H1 (cell line): ENCODE measurements around the gene CTDP1. TPM values are rescaled to one million over a fixed set of nuclear protein-coding genes. Genes with fewer than 3 reads are reported as not detected.

ENCODE experiments used
- KDM4A ChIP-seq: IDR thresholded peaks from one replicate; pipeline ENCODE4 v1.7.1; 2012; ENCODE audit warnings: low read depth, mild to moderate bottlenecking, moderate library complexity, low read length, inconsistent platforms; ENCODE audit not compliant: severe bottlenecking
- RFX5 ChIP-seq: IDR thresholded peaks from 2 replicates; pipeline ENCODE4 v1.6.1; 2011; ENCODE audit warnings: low read depth, low read length, improper control_type of control experiment, borderline replicate concordance
- SP2 ChIP-seq: IDR thresholded peaks from 2 replicates; pipeline ENCODE4 v1.6.1; 2012; ENCODE audit warnings: mild to moderate bottlenecking, low read length, inconsistent platforms
- SP4 ChIP-seq: IDR thresholded peaks from 2 replicates; pipeline ENCODE4 v1.6.1; 2012; ENCODE audit warnings: low read length, inconsistent platforms
- TAF7 ChIP-seq: optimal IDR thresholded peaks from 2 replicates; pipeline ENCODE3; 2011; ENCODE audit warnings: low read depth, mild to moderate bottlenecking, inconsistent platforms, low read length, moderate library complexity, borderline replicate concordance
- polyA plus RNA-seq, 7 experiments: library from polyadenylated mRNA; depleted of rRNA in 3 of 7; stranded (reverse) in 5 of 7; unstranded in 2 of 7; fragments of >200 nt in 5 of 7; fragments of 200-250 nt in 2 of 7; gene quantifications; 1 replicate in 5 of 7; 2 replicates in 1 of 7; 4 replicates in 1 of 7; pipeline versions ENCODE4 v1.2.1 to v1.2.3, GENCODE V29; 2011 to 2013; ENCODE audit warnings: missing spikeins in 2 of 7, mixed read lengths in 2 of 7
- total RNA-seq: library from RNA; stranded (reverse); fragmentation: NEBNext Ultra II Directional; extraction: Animal tissue kit (Norgen Biotek cat#: 25700); gene quantifications from 2 replicates; pipeline ENCODE4 v1.2.1, GENCODE V29; 2021
- TF ChIP-seq, protein P1 (sequence below): fragments of 300-600 bp; sonication (generic); IDR thresholded peaks from 2 replicates; pipeline ENCODE4 v1.7.1; 2012; ENCODE audit warnings: low read length, moderate library complexity, mild to moderate bottlenecking, inconsistent platforms; ENCODE audit not compliant: insufficient replicate concordance
- TF ChIP-seq, protein P2 (sequence below): IDR thresholded peaks from 2 replicates; pipeline ENCODE4 v1.6.1; 2011; ENCODE audit warnings: low read length, improper control_type of control experiment

CTDP1 gene
- total and polyA plus RNA-seq, 2 of the 8 experiments (the other 6 are each of a cell fraction or from before 2014, with no cell fraction given) = 16.6 to 37.0 TPM

DNA sequence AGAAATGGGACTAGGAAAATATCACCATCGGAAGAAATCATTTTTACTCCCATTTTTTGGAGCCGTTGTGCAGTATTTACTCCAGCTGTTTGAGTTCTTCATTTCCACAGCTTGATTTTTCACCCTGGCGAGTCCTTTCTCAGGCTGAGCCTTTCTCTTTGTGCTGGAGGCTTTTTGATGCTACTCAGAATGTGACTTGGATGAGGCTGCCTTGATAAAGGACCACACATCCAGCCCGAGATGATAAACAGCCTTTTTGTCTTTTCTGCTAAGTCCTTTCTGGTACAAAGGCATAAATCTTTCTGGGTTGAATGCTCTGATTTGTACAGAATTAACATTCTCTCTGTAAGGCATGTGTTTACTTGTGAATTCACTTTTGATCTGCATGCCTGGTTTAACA, 17.6 kb upstream of the CTDP1 start (continued):
- TF ChIP-seq, protein P1, sequence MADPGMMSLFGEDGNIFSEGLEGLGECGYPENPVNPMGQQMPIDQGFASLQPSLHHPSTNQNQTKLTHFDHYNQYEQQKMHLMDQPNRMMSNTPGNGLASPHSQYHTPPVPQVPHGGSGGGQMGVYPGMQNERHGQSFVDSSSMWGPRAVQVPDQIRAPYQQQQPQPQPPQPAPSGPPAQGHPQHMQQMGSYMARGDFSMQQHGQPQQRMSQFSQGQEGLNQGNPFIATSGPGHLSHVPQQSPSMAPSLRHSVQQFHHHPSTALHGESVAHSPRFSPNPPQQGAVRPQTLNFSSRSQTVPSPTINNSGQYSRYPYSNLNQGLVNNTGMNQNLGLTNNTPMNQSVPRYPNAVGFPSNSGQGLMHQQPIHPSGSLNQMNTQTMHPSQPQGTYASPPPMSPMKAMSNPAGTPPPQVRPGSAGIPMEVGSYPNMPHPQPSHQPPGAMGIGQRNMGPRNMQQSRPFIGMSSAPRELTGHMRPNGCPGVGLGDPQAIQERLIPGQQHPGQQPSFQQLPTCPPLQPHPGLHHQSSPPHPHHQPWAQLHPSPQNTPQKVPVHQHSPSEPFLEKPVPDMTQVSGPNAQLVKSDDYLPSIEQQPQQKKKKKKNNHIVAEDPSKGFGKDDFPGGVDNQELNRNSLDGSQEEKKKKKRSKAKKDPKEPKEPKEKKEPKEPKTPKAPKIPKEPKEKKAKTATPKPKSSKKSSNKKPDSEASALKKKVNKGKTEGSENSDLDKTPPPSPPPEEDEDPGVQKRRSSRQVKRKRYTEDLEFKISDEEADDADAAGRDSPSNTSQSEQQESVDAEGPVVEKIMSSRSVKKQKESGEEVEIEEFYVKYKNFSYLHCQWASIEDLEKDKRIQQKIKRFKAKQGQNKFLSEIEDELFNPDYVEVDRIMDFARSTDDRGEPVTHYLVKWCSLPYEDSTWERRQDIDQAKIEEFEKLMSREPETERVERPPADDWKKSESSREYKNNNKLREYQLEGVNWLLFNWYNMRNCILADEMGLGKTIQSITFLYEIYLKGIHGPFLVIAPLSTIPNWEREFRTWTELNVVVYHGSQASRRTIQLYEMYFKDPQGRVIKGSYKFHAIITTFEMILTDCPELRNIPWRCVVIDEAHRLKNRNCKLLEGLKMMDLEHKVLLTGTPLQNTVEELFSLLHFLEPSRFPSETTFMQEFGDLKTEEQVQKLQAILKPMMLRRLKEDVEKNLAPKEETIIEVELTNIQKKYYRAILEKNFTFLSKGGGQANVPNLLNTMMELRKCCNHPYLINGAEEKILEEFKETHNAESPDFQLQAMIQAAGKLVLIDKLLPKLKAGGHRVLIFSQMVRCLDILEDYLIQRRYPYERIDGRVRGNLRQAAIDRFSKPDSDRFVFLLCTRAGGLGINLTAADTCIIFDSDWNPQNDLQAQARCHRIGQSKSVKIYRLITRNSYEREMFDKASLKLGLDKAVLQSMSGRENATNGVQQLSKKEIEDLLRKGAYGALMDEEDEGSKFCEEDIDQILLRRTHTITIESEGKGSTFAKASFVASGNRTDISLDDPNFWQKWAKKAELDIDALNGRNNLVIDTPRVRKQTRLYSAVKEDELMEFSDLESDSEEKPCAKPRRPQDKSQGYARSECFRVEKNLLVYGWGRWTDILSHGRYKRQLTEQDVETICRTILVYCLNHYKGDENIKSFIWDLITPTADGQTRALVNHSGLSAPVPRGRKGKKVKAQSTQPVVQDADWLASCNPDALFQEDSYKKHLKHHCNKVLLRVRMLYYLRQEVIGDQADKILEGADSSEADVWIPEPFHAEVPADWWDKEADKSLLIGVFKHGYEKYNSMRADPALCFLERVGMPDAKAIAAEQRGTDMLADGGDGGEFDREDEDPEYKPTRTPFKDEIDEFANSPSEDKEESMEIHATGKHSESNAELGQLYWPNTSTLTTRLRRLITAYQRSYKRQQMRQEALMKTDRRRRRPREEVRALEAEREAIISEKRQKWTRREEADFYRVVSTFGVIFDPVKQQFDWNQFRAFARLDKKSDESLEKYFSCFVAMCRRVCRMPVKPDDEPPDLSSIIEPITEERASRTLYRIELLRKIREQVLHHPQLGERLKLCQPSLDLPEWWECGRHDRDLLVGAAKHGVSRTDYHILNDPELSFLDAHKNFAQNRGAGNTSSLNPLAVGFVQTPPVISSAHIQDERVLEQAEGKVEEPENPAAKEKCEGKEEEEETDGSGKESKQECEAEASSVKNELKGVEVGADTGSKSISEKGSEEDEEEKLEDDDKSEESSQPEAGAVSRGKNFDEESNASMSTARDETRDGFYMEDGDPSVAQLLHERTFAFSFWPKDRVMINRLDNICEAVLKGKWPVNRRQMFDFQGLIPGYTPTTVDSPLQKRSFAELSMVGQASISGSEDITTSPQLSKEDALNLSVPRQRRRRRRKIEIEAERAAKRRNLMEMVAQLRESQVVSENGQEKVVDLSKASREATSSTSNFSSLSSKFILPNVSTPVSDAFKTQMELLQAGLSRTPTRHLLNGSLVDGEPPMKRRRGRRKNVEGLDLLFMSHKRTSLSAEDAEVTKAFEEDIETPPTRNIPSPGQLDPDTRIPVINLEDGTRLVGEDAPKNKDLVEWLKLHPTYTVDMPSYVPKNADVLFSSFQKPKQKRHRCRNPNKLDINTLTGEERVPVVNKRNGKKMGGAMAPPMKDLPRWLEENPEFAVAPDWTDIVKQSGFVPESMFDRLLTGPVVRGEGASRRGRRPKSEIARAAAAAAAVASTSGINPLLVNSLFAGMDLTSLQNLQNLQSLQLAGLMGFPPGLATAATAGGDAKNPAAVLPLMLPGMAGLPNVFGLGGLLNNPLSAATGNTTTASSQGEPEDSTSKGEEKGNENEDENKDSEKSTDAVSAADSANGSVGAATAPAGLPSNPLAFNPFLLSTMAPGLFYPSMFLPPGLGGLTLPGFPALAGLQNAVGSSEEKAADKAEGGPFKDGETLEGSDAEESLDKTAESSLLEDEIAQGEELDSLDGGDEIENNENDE = no peak
- TF ChIP-seq TAF7 (no peak), KDM4A (no peak), RFX5 (no peak), SP4 (no peak), SP2 (no peak)
- TF ChIP-seq, protein P2, sequence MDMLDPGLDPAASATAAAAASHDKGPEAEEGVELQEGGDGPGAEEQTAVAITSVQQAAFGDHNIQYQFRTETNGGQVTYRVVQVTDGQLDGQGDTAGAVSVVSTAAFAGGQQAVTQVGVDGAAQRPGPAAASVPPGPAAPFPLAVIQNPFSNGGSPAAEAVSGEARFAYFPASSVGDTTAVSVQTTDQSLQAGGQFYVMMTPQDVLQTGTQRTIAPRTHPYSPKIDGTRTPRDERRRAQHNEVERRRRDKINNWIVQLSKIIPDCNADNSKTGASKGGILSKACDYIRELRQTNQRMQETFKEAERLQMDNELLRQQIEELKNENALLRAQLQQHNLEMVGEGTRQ = no peak
